NCI-H1105 (cell line): ENCODE data around the gene PIK3CA.
"Not testable (repeated sequence)": the region's sequence is repeated elsewhere in the genome, so short reads cannot be mapped to it uniquely, and the experiment has no call there.

ENCODE experiments used
- DNase-seq: peaks from one replicate; lab custom pipeline; 2025; lab: John Stamatoyannopoulos, UW

PIK3CA gene

DNA sequence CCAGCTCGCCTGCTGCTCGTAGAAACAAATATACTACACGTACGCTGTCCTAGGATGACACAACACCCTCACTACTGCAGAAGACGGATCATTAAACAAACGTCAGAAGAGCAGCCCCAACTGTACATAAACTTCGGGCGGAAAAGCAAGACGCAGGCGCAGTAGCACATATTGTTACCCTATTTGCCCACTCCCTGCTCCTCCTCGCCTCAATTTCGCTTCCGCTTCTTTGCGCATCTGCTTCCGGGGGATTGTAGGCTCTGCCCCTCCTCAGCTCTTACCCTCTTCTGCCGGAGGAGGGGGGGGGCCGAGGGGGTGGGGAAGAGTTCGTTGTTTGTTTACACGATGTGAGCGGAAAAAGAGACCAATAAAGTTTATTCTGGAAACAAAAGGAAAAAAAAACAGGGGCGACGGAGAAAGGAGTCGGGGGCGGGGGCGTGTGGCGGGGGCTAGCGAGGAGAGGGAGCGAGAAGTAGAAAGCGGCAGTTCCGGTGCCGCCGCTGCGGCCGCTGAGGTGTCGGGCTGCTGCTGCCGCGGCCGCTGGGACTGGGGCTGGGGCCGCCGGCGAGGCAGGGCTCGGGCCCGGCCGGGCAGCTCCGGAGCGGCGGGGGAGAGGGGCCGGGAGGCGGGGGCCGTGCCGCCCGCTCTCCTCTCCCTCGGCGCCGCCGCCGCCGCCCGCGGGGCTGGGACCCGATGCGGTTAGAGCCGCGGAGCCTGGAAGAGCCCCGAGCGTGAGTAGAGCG is at the start of gene PIK3CA:
TSS of gene PIK3CA (plus strand) at position 485 of the 743 bp plus-strand sequence. CDS start 50,469 bp downstream, outside the sequence.
- peak; percentile 99 for DNase-seq

DNA sequence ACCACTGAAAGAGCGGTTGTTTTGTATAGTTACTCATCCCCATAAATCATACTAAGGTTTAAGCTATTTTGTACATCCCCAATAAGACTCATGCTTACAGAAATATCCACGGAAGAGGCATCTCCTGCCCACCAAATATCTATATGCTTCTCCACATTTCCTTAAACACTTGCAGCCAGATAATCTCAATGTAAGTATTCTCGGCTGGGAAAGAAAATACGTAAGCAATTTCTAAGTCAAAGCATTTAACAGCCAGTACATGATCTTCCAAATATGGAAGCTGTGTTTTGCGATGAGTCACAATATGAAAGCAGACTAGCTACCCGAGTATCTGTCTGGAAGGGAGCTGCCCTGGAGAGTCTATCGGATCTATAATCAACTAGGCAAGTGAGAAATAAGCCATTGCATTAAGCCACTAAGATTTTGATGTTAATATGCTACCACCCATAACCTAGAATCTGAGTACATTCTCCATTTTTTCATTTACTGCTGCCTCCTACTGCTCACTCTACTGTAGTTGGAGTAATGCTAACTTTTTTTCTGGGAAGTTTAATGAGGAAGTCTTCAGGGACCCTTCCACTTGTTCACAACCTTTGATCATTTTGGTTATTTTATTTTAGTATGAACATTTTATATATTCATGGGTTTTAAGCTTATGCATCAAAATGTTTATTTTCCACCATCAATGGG is 49.6 kb upstream of the PIK3CA start:
- no peak for DNase-seq

DNA sequence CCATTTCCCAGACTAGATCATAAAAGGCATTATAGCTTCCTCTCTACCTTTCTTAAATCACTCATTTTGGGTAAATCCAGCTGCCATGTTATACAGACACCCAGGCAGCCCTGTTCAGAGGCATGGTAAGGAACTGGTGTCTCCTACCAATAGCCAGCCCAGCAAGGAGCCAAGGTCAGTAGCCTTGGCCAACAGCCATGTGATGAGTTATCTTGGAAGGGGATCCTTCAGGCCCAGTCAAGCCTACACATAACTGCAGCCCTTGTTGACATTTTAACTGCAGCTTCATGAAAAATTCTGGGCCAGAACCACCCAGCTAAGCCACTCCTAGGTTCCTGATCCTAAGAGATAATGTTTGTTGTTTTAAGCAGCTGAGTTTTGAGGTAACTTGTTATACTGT is 47.5 kb upstream of the PIK3CA start:
- DNase-seq = no peak

DNA sequence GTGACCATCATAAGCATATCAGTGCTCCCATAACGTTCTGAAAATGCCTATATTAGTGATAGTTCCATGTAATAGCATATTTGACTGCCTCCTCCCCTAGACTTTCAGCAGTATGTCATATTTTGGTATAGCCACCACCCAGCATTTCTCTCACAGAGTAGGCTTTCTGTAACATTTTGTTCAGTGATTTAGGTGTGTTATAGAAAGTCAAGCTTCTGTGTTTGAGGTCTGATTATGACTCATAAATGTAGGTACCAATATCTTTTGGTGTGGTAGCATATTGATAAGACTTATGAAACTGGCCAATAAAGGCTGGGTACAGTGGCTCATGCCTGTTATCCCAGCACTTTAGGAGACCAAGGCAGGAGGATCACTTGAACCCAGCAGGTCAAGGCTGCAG is 42.3 kb upstream of the PIK3CA start:
- no peak for DNase-seq

DNA sequence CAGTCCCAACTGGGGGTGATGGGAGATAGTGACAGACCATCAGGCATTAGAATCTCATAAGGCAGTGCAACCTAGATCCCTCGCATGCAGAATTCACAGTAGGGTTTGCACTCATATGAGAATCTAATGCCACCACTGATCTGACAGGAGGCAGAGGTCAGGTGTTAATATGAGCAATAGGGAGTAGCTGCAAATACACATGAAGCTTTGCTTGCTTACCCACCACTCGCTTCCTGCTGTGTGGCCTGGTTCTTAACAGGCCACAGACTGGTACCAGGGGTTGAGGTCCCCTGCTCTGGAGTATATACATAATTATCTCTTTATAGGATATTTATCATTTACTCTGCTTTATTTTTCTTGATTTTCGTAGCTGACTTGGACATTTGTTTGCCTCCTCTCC is 40.5 kb upstream of the PIK3CA start:
- DNase-seq = no peak

DNA sequence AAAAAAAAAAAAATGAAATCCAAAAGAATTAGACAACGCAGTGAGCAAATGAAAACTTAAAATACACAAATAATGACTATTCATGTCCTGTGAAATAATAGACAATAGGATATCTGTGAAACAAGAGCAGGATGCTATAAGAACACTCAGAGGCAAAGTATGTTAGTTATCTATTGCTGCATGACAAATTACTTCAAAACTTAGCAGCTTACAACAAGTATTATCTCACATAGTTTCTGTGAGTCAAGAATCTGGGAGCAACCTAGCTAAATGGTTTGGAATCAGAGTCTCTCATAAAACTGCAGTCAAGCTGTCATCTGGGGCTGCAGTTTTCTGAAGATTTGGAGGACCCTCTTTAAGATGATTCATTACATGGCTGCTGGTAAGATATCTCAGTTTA is 40.1 kb upstream of the PIK3CA start:
- DNase-seq = no peak

DNA sequence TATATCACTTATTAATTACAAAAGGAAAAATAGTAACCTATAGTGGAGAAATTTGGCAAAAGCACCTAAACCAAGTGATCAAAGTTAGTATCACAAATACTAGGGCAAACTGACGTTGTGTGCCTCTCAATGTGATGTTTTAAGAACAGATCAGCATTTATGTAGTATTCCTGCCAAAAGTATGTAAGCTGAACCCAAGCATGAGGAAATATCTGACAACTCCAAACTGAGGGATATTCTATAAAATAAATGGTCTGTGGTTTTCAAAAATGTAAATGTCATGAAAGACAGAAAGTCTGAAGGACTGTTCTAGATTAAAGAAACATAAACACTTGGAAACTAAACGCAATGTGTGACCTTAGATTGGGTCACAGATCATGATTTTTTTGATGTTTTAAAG is 34.3 kb upstream of the PIK3CA start:
- no peak for DNase-seq

DNA sequence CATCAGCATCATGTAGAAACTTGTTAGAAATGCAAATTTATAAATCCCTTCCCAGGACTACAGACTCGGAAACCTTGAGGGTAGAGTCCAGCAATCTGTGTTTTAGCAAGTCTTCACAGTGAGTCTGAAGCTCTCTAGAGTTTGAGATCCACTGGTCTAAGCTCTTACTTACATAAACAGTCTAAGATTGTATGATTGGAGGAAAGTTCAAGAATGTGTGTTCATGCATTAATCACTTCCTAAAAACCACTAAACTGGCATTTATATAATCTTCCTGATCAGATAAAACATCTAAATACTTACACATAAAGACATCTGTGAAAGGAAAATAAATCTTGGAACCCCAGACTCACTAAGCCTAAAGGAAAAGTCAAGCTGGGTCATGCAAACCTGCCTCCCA is 32.7 kb upstream of the PIK3CA start:
- DNase-seq = not testable (repeated sequence)

DNA sequence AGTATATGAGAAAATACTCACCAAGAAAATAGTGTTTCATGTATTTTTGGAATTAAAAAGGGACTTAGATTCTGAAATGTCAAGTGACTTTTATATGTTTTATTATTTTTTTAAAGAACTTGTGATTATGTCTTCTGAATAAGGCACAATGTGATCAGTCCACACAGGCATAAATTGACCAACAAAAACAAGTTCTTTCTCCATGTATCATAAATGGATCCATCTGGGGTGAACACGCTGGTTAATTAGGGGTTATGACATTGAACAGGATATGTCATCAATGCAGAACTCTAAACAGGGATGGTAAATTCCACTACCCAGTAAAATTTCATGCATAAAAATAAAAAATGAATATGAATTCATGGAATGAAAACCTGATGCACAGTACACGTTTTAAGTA is 31.3 kb upstream of the PIK3CA start:
- no peak for DNase-seq

DNA sequence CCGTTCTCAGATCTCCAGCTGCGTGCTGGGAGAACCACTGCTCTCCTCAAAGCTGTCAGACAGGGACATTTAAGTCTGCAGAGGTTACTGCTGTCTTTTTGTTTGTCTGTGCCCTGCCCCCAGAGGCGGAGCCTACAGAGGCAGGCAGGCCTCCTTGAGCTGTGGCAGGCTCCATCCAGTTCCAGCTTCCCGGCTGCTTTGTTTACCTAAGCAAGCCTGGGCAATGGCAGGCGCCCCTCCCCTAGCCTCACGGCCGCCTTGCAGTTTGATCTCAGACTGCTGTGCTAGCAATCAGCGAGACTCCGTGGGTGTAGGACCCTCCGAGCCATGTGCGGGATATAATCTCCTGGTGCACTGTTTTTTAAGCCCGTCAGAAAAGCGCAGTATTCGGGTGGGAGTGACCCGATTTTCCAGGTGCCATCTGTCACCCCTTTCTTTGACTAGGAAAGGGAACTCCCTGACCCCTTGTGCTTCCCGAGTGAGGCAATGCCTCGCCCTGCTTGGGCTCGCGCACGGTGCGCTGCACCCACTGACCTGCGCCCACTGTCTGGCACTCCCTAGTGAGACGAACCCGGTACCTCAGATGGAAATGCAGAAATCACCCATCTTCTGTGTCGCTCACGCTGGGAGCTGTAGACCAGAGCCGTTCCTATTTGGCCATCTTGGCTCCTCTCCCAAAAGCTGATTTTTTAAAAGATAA is 15.8 kb upstream of the PIK3CA start:
- DNase-seq = not testable (repeated sequence)

DNA sequence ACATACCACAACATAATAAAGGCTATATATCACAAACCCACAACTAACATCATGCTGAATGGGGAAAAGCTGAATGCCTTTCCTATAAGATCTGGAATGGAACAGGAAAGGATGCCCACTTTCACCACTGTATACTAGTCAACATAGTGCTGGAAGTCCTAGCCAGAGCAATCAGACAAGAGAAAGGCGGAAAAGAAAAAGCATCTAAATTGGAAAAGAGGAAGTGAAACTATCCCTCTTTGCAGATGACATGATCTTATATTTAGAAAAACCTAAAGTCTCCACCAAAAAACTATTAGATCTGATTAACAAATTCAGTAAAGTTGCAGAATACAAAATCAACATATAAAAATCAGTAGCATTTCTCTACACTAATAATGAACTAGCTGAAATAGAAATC is 14.6 kb upstream of the PIK3CA start:
- no peak for DNase-seq

DNA sequence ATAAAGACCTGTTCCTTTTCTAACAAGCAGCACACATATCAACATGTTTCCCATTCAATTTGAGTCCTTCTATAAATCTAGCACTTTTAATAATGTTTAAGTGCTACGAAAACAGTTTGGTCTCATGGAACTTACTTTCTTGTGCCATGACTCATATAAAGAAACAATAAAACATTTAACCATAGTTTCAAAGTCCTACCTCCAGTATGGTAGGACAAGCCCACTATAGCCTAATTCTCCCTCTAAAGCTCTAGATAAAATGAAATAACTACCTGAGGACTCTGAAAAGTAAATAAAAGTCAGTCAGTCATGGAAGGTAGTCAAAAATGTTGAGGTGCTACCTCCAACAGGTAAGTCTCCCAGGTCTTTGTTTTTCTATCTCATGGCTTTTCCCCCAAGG is 12.0 kb upstream of the PIK3CA start:
- DNase-seq = no peak

DNA sequence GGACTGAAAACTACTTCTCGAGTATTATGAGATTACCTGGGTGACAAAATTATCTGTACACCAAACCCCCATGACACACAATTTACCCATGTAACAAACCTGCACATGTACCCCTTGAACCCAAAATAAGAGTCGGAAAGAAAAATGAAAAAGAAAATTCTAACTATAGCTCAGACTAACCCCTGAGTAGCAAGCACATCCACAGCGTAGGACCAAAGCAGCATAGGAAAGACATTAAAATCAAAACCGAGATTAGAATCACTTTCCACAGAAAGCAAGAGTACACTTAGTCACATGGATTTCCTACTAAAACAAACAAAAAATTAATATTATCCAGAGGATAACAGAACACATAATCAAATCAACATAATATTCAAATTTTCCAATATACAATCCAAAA is 6.3 kb upstream of the PIK3CA start:
- DNase-seq = no peak

DNA sequence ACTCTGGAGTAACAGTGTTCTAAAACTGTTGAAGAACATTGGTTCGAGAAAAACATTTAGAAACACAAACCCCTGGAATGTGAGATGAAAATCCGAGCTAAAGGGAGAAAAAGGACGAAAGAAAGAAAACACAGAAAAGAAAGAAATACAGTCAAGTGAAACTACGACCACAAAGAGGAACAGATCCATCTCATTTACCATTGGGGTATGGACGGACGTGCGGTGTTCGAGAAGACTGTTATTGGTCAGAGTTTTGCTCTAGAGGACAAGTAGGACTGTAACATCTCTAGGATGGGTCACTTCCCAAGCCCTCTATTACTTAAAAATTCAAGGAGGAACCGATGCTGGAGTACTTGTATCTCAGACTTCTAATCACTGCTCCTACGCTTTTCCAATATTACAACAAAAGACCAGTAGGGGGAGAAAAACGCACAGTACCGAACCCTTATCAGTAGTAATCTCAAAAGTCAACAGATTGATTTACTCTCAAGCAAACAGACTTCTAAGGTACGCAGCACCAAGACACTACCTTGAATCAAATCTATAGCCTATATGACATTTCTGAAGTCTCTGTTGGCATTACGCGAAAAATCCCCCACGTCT is 1.1 kb upstream of the PIK3CA start:
- DNase-seq = peak; percentile 70

DNA sequence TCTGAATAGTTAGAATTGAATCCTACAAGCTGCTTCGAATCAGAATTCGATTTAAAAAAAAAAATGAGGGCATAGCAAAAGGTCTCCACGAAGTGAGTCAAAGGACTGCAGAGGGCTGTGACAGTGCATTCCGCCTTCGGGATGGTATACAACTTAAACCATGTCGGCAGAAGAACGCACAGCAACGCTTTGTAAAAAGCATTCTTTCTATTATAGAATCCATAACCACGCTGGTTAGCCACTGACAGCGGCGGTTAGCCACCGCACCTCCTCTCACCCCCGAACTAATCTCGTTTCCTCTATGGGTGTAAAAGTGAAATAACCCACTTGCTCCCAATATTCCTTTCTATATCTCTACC is 664 bp upstream of the PIK3CA start:
- no peak for DNase-seq

DNA sequence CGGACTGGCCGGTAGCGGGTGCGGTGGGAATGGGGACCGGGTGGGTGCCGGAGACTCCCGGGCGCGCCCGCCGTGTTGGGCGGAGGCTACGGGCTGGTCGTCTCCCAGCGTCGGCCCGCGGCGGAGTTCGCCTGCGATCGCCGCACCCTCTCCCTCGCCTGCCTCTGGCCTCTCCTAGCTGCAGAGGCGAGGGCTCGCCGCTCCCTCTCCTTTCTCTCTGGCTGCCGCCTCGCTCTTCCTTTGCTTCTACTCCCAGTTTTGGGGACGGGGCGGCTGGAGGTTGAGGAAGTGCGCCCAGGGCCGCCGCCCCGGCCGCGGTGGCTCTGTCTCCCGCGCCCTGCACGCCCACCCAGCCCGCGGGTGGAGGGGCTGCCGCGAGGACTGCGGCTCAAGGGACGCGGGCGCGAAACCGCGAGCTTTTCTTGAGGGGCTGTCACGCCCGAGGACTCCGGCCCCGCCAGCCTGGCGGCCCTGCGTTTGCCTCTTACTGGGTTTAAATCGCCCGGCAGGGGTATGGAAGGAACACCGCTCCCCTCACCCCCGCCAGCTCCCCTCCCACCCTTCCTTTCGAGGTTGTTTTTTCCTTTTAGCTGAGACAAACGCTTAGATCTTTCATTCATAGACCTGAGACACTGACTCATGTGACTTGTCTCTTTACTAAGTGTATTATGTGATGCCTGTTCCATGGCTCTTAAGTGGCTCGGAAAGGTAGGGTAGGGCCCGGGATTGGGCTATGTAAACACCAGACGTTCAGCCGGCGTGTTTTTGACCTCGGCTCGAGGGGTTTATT is 654 bp downstream of the PIK3CA start:
- peak; percentile 76 for DNase-seq

DNA sequence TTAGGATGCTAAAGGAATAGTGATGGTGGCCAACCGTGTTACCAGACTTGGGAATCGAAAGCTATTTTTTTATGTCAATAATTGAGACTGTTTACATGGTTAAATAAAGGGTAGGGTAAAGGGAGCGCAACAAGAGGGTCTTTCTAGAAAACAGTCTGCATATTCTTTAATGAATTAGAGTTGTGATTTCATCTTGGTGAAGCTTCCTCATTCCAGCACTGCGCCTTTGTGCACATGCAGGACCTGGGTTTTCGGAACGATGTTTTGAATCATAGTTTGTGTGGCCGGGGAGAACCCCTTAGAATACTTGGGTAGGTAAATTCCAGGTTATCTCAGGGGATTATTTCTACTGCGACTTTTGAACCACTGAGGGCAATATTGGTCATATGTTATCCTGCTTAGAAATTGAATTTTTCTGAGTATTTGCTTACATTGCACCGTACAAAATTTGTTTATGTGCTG is 1.3 kb downstream of the PIK3CA start:
- no peak for DNase-seq

DNA sequence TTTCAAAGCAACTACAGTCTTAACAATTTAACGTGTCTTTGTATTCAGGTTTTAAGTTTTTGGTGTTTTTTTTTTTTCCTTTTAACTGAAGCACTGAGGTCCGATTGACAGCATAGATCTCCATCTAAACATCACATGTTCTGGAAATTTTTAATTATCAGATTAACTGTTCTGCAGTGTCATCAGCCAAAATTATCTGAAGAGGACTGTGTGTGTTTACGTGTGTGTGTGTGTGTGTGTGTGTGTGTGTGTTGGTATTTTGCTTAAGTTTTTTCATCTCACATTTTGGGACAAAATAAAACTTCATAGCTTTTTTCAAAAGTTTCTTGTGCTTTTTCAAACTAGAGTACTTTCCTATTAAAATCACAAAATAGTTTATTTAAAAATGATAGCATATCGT is 1.8 kb downstream of the PIK3CA start:
- DNase-seq = no peak

DNA sequence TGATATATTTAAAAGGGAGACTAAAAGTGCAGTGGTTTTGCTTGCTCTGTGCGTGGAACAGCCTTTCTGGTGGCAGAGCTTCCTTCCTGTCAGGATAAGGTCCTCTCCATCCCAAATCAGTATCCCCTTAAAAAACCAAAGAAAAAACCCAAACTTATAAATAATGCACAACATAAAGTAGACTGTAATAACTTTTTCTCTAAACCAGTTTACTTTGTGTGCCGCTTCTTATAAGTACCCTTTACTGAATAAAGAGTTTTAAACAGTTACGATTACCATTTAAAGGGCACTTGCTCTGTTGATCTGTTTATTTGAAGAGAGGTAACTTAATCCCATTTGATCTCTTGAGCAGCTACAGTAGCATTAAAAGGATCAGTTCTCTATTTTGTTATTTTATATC is 2.5 kb downstream of the PIK3CA start:
- no peak for DNase-seq

DNA sequence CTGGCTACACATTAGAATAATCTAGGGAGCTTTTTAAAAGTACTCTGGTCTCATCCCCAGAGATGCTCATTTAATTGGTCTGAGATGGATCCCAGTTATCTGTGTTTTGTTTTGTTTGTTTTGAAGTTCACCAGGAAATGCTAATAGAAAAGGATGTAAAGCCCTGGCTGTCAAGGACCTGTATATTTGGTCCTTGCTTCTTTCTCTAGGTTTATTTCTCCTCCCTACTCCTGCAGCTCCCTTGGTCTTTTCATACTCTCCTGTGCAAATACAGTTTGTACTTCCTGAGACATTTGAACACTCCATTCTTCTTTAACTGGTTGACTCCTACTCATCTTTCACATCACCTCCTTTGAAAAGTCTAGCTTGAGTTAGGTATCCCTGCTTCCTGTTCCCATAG is 3.3 kb downstream of the PIK3CA start:
- no peak for DNase-seq

DNA sequence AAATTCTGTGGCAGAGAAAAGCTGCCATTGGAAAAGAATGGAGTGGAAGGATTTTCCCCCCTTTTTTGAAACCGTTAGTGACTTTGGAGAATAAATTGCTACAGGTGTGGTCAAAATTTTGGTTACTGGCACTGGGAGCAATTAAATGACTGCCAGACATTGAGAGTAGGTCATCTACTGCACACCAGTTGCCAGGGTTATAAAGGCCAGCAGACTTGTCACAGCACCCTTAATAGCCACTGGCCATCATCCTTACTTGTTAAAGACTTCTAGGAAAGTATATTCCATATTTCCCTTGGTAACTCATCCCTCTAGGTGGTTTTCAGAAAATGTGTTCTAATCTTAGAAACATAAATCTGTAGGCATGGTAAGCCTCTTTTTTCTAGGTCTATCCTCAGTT is 8.0 kb downstream of the PIK3CA start:
- DNase-seq = no peak

DNA sequence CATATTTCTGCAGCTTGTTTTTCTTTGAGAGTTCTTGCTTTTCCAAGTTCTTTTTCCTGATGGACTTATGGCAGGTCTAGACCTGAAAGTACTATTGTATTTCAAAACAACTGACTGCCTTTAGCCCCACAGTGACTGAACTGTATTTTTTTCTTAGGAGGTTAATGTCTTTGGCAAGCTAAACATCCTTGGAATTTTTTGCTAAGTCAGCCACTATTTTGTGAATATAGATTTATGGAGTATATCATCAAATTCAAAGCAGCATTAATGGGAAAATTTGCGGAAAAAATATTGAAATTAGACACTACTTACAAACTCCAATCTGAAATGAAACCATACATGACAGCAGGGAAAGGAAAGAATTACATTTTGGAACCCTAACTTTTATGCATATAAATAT is 8.6 kb downstream of the PIK3CA start:
- DNase-seq = no peak
